ENCODE measurements around the gene PHYH.

PHYH gene

GRCh38 chr10:13231808-13232207 lies 68.1 kb downstream of the PHYH start:
- TF ChIP-seq CTCF (IDR thresholded peaks at IDR 0.05; ENCODE audit: extremely low read depth, insufficient read depth, missing control alignments) = no peak
- in situ Hi-C loops (cut with MboI; ENCODE audit: low pct_unique_long_range_greater_than_20kb, low sequenced_read_pairs, unreplicated experiment) = no loop called here
- DNase-seq (ENCODE audit: low spot score) = no peak

- DNase-seq (ENCODE audit: low spot score) = no peak
- in situ Hi-C loops (cut with MboI; ENCODE audit: low pct_unique_long_range_greater_than_20kb, low sequenced_read_pairs, unreplicated experiment) = no loop called here
- TF ChIP-seq CTCF (IDR thresholded peaks at IDR 0.05; ENCODE audit: extremely low read depth, insufficient read depth, missing control alignments) = no peak
Measured at GRCh38 chr10:13231190-13231589, 68.7 kb downstream of the PHYH start.

Measured in GM13977 (cell line).